Eye (tissue), 1 donor: ENCODE results near the gene SCUBE1.
"Not testable (repeated sequence)": the region's sequence is repeated elsewhere in the genome, so short reads cannot be mapped to it uniquely, and the experiment has no call there.

Experiments
- DNase-seq: peaks from one replicate; pipeline ENCODE4 v3.0.0-alpha.2; 2015

The SCUBE1 gene

DNA sequence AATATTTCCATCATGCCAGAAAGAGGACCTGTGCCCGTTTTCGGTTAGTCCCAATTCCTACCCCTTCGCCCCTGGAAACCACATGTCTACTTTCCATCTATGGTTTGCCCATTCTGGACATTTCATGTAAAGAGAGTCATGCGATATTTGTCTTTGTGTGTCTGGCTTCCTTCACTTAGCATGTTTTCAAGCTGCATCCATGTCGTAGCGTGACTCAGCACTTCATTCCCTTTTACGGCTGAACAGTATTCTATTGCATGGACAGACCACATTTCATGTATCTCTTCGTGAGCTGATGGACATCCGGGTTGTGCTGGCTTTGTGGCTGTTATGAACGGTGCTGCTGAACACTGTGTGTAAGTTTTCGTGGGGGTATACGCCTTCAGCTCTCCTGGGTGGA lies 43.4 kb downstream of the SCUBE1 start:
- DNase-seq, result no peak

- DNase-seq, result peak; percentile 55
Measured at GRCh38 chr22:43298062-43298801, 44.9 kb downstream of the SCUBE1 start.

GRCh38 chr22:43297270-43298061 lies 45.7 kb downstream of the SCUBE1 start:
- DNase-seq, result no peak

DNA sequence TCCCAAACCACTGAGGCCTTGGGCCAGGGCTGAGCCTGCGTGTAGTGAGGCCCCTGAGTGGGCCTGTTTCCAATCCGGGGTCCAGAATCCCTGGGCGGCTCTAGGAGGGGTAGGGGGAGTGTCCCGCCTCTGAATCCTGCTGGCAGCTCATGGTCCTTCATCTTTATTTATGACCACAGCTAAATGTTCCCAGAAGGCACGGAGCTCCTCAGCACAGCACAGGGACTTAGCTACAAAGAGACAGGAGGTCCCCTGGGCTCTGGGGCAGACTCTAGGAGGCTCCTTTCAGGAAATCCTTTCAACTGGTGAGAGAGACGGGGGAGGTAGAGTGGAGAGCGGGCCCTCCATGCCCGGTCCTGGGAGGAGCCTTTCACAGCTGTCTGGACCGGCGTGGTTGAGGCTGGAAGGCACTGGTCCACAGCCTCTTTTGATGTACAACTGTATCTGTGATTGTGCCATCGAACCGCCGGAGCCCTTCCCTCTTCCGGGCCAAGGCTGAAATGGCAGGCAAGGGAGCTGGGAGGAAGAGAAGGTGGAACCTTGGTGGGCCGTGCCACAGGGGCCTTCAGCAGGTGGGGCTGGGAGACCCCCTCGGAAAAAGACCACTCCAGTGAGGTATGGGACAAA lies 46.8 kb downstream of the SCUBE1 start:
- peak; percentile 59 for DNase-seq

DNA sequence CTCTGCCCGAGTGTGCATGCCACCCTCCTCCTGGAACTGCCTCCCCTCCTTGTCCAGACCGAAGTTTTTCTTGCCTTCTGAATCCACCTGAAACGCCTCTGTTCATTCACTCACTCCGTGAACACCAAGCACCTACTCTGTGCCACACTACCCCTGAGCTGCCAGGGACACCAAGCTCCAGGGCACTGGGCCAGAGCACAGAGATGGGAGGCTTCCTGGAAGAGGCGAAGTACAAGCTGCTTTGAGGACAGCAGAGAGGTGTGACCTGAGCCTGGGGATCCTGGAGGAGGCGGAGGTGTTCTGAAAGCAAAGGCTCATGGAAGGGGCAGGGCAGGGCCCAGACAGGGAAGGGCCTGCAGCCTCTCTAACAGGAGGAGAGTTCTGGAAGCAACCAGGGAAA lies 47.5 kb downstream of the SCUBE1 start:
- no peak for DNase-seq

DNA sequence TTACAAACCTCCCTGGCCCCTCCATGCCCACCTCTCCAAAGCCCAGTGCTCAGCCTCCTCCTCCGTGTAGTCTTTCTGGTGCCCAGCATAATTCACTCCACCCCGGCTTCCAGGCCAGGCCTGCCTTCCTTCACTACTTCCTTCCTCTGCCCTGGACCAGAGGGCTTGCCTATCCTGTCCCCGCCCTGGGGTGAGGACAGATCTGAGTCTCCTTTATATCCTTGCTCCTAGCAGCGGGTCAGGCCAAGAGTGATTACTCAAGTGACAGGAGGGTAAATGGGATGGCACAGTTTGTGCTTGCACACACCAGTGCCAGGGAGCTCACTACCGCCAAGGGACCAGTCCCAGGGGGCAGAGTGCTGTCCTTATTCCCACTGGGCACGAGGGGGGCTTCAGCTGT lies 48.0 kb downstream of the SCUBE1 start:
- DNase-seq, result no peak

DNA sequence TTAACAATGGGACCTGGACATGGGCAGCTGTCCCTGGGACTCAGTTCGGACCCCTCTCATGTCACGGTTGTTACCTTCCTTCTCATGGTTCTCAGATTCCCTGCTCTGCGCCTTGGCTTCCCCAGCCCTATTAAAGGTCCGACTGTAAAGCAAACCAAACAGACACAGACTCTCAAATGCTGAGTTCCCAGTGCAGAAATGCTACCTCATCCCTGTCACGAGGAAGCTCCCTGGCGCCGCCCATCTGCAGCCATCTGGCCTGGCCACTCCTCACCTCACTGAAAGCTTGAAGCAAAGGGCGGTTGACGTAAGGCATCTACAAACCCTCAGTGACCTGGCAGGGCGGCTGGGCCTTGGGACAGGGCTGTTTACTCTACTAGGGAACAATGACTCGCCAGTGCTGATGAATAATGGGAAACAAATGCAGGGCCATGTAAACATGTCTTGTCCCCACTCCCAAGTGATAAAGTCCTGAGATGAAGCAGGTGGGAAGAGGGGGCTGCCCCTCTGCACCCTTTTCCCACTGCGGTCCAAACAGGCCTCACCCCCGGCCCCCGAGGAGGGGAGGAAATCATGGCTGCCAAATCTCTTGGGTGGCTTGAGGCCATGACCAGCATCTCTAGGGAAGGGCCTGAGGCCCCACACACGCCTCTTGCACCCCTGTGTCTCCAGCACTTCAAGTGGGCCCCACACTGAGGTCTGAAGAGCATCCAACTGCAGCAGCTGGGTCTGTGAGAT lies 49.3 kb downstream of the SCUBE1 start:
- no peak for DNase-seq

DNA sequence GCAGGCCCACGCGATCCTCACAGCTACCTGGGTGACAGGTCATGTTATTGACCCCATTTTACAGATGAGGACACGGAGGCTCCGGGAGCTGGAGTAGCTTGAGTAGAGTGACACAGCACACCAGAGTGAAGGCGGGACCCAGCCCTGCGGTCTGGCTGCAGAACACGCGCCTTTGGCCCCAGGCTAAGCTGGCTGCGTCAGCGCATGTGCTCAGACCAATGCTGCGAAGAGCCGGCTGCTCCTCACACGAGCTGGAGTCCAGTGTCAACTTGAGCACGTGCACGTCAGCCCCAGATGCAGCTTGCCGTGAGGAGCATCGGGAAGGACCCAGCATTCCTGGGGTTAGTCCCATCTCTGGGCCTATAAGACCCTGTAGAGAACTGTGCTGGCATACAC lies 49.9 kb downstream of the SCUBE1 start:
- DNase-seq, result no peak

GRCh38 chr22:43292630-43293018 lies 50.5 kb downstream of the SCUBE1 start:
- DNase-seq, result no peak

DNA sequence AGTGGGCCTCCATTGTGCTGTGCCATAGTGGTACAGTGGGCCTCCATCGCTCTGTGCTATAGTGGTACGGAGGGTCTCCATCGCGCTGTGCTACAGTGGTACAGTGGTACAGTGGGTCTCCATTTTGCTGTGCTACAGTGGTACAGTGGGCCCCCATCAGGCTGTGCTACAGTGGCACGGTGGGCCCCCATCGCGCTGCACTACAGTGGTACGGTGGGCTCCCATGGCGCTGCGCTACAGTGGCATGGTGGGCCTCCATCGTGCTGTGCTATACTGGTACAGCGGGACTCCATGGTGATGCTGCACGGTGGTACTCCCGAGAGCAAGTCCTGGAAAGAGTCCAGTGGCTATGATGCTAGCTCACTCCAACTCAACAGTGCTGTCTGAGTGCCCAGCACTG lies 51.8 kb downstream of the SCUBE1 start:
- DNase-seq, result no peak

DNA sequence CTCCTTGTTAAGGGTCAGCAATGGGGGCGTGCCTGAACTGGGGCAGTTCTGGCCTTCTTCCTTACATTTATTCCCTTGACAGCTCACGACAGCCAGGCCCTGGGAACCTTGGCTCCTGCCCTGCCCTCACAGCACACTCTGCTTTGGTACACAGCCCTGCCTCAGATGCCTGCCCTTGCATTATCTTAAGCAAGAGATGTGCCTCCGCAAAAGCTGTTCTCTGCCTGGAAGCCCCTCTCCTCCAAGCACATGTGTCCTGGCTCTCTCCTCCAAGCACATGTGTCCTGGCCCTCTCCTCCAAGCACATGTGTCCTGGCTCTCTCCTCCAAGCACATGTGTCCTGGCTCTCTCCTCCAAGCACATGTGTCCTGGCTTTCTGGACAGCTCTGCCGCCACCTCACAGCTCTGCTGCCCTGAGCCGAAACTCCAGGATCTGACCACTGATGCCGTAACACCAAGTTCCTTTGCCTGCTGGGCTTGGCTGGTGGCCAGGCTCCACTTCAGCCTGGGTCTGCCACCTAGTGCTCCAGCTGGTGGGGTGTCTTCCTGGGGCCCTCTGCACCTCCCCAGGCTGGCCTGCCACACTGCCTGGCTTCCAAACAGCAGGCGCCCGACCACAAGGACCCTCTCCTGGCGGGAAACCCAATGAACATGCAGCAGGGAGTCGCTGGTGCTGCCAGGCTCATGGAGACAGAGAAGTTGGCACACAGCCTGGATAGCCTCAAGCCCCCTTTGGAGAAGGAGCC lies 53.0 kb downstream of the SCUBE1 start:
- no peak for DNase-seq

GRCh38 chr22:43289531-43289963 lies 53.6 kb downstream of the SCUBE1 start:
- no peak for DNase-seq

DNA sequence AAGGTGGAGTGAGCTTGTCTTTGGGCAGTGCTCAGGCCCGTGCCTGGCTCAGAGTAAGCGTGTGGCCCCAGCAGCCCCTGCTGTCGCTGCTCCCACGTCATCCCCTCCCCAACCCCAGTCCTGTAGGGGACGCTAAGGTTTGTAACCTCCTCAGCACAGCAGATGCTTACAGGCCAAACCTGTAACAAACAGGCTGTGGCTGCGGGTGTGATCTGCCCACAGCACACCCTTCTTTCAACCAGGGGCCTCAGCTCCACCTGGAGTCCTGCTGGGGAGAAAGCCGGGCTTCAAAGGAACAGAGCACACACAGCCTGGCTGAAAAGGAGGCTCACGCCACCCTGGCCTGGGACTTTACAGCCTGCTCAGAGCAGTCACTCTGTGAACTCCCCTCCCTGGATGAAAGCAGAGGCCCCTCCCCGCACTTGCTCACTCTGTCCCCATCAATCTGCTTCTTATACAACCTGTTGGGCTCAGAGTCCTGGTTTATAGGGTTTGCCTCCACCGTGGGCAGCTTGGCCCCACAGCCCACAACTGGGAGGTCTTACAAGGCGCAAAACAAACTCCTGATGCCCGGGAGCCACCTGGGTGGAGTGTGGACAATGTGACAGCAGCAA lies 54.3 kb downstream of the SCUBE1 start:
- DNase-seq, result no peak

DNA sequence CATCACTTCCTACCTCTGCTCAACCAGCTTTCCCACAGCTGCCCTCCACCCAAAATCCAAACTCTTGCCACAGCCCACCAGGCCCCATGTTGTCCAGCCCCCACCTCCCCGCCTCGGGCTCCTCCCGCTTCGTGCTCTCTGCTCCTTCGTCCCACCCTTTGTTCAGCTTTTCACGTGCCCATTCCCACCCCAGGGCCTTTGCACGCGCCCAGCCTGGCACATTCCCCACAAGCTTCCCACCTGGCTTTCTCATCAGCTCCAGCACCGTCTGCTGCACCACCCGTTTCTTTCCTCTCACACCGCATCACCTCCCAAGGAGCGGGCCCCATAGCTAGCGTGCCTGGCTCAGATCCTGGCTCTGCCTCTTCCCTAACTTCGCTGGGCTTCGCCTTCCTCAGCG lies 54.8 kb downstream of the SCUBE1 start:
- no peak for DNase-seq

DNA sequence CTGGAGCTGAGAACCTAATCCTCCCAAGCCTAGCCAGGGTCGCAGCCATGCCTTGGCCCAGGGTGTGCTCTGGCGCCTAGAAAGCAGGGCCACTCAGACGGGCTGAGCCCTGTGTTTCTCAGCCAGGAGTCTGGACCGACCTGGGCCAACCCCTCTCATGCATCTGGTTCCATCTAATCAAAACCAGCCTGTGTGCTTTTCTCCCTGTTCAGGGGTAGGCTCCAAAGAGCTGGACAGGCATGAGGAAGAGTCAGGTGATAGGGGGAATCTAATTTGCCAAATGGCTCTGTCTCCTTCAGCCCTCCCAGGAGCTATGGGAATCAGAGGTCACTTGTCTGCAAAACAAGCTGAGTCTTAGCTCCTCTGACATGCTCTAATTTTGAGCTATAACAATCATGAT lies 55.7 kb downstream of the SCUBE1 start:
- DNase-seq, result no peak

DNA sequence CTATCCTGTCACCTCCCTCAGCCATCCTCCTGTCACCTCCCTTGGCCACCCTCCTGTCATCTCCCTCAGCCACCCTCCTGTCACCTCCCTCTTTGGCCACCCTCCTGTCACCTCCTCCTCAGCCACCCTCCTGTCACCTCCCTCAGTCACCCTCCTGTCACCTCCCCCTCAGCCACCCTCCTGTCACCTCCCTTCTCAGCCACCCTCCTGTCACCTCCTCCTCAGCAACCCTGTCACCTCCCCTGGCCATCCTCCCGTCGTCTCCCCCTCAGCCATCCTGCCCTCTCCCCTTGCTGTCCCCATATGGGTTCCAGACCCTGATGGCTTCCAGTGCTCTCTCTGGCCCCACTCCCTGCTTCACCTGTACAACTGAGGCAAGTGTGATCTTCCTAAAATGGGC lies 61.8 kb downstream of the SCUBE1 start:
- DNase-seq, result no peak

- not testable (repeated sequence) for DNase-seq
Measured at GRCh38 chr22:43280523-43280886, 62.7 kb downstream of the SCUBE1 start.

GRCh38 chr22:43279867-43280522 lies 63.2 kb downstream of the SCUBE1 start:
- no peak for DNase-seq

- DNase-seq, result no peak
Measured at GRCh38 chr22:43277987-43278601, 65.1 kb downstream of the SCUBE1 start.

GRCh38 chr22:43277091-43277490 lies 66.1 kb downstream of the SCUBE1 start:
- no peak for DNase-seq

DNA sequence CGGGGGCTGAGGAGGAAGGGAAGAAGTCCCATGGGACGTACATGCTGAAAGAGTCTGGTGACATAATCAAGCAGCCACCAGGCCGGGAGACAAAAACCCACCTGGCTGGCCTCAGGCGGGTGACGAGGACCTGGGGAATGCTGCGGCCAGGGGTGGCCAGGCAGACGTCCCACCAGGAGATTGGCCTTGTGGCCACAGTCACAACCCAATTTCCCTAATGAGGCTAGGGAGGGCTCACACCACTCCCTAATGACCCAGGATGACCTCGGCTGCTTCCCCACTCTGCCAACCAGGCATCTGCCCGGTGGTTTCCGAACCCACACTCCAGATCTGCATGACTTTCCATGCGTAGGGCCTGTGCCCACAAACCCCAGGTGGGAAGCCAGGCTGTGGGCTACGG lies 66.9 kb downstream of the SCUBE1 start:
- no peak for DNase-seq
